ENCODE measurements around the gene KIF5C. TPM values are rescaled to one million over a fixed set of nuclear protein-coding genes. Genes with fewer than 3 reads are reported as not detected.

The KIF5C gene
- total and polyA plus RNA-seq, 2 of the 13 experiments (the other 11 are each of a cell fraction or from before 2014, with no cell fraction given), result 0.15 to 0.20 TPM

DNA sequence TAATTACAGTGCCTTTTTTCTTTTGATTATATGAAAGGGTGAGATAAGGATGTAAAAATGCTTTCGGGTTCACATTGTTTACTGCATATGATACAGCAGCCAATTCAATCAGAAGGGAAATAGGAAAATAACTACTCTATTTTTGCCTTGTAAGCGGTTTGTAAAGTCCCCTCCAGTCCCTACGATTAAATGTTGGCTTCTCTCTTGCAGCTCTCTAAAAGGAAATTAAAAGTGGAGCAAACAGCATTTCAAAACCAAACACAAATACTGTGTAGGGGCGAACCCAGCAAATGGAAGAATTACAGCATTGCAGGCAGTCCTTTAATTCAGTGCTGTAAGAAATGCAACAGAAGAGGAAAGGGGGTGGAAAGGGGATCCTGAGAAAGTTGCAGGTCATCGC, 182.4 kb downstream of the KIF5C start:
- Histone ChIP-seq H2AFZ (ENCODE audit: low read length) (no peak overlapping the region), H3K79me2 (ENCODE audit: insufficient read depth, low read length) (no peaks in the 10 kb centered on the region), H4K20me1 (ENCODE audit: insufficient read depth, low read length) (no peaks in the 10 kb centered on the region), H3K9ac (ENCODE audit: insufficient read depth, low read depth, low read length) (no peak overlapping the region), H3K4me3 (replicated peaks in 1 of 3; ENCODE audit: insufficient read depth in 1 of 3, low read depth in 2 of 3, low read length in 3 of 3) (no peak overlapping the region), H3K27ac (ENCODE audit: extremely low read length, insufficient read depth, low read length) (no peak overlapping the region), H3K27me3 (ENCODE audit: control insufficient read depth in 1 of 2, insufficient read depth in 2 of 2, low read length in 2 of 2) (0 out of 5 replicates have a peak, but pooled peaks cover 0 to 4% of the 10 kb centered on the region in 2 experiments), H3K9me3 (ENCODE audit: low read length) (no peaks in the 10 kb centered on the region), H3K4me2 (ENCODE audit: low read depth, low read length) (no peak overlapping the region), H3K4me1 (ENCODE audit: insufficient read depth, low read length) (no peaks in the 10 kb centered on the region), H3K36me3 (replicated peaks in 1 of 2; ENCODE audit: control insufficient read depth in 1 of 2, insufficient read depth in 2 of 2, low read length in 2 of 2) (no peaks in the 10 kb centered on the region)
- FAIRE-seq (no peak), ATAC-seq (no peak), DNase-seq (ENCODE audit: low spot score) (no peak)
- 17% methylated on average over 5 of the region's 5 CpGs for WGBS (ENCODE audit: low lambda C conversion rate)
- intact Hi-C loops (cut with micrococcal nuclease; ENCODE audit: unreplicated experiment), result no loop called here
- CTCF ChIA-PET (ENCODE audit: low intra/inter-chr PET ratio, low total read pairs), result no interaction called here
- POLR2A ChIA-PET, result no interaction called here
- in situ Hi-C loops (cut with HindIII; ENCODE audit: extremely low pct_ligation_motif_present, low pct_unique_long_range_greater_than_20kb), result no loop called here
- no TSS peak for BruUV-seq (replicated peaks)
- TF ChIP-seq, protein P1, sequence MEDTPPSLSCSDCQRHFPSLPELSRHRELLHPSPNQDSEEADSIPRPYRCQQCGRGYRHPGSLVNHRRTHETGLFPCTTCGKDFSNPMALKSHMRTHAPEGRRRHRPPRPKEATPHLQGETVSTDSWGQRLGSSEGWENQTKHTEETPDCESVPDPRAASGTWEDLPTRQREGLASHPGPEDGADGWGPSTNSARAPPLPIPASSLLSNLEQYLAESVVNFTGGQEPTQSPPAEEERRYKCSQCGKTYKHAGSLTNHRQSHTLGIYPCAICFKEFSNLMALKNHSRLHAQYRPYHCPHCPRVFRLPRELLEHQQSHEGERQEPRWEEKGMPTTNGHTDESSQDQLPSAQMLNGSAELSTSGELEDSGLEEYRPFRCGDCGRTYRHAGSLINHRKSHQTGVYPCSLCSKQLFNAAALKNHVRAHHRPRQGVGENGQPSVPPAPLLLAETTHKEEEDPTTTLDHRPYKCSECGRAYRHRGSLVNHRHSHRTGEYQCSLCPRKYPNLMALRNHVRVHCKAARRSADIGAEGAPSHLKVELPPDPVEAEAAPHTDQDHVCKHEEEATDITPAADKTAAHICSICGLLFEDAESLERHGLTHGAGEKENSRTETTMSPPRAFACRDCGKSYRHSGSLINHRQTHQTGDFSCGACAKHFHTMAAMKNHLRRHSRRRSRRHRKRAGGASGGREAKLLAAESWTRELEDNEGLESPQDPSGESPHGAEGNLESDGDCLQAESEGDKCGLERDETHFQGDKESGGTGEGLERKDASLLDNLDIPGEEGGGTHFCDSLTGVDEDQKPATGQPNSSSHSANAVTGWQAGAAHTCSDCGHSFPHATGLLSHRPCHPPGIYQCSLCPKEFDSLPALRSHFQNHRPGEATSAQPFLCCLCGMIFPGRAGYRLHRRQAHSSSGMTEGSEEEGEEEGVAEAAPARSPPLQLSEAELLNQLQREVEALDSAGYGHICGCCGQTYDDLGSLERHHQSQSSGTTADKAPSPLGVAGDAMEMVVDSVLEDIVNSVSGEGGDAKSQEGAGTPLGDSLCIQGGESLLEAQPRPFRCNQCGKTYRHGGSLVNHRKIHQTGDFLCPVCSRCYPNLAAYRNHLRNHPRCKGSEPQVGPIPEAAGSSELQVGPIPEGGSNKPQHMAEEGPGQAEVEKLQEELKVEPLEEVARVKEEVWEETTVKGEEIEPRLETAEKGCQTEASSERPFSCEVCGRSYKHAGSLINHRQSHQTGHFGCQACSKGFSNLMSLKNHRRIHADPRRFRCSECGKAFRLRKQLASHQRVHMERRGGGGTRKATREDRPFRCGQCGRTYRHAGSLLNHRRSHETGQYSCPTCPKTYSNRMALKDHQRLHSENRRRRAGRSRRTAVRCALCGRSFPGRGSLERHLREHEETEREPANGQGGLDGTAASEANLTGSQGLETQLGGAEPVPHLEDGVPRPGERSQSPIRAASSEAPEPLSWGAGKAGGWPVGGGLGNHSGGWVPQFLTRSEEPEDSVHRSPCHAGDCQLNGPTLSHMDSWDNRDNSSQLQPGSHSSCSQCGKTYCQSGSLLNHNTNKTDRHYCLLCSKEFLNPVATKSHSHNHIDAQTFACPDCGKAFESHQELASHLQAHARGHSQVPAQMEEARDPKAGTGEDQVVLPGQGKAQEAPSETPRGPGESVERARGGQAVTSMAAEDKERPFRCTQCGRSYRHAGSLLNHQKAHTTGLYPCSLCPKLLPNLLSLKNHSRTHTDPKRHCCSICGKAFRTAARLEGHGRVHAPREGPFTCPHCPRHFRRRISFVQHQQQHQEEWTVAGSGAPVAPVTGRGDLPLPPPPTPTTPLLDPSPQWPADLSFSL (CRISPR knock-in tag; IDR thresholded peaks at IDR 0.05), result no peak
- no peak for TF ChIP-seq NR2C2 (CRISPR knock-in tag; IDR thresholded peaks at IDR 0.05; ENCODE audit: borderline replicate concordance)
- no peak for TF ChIP-seq ZNF451 (CRISPR knock-in tag; IDR thresholded peaks at IDR 0.05)
- TF ChIP-seq, protein P2, sequence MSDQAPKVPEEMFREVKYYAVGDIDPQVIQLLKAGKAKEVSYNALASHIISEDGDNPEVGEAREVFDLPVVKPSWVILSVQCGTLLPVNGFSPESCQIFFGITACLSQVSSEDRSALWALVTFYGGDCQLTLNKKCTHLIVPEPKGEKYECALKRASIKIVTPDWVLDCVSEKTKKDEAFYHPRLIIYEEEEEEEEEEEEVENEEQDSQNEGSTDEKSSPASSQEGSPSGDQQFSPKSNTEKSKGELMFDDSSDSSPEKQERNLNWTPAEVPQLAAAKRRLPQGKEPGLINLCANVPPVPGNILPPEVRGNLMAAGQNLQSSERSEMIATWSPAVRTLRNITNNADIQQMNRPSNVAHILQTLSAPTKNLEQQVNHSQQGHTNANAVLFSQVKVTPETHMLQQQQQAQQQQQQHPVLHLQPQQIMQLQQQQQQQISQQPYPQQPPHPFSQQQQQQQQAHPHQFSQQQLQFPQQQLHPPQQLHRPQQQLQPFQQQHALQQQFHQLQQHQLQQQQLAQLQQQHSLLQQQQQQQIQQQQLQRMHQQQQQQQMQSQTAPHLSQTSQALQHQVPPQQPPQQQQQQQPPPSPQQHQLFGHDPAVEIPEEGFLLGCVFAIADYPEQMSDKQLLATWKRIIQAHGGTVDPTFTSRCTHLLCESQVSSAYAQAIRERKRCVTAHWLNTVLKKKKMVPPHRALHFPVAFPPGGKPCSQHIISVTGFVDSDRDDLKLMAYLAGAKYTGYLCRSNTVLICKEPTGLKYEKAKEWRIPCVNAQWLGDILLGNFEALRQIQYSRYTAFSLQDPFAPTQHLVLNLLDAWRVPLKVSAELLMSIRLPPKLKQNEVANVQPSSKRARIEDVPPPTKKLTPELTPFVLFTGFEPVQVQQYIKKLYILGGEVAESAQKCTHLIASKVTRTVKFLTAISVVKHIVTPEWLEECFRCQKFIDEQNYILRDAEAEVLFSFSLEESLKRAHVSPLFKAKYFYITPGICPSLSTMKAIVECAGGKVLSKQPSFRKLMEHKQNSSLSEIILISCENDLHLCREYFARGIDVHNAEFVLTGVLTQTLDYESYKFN (CRISPR knock-in tag; conservative IDR thresholded peaks at IDR 0.05), result no peak
- no peak for TF ChIP-seq ZFP41 (CRISPR knock-in tag; IDR thresholded peaks at IDR 0.05; ENCODE audit: borderline replicate concordance)
- TF ChIP-seq MTF2 (CRISPR knock-in tag; IDR thresholded peaks at IDR 0.05; ENCODE audit: borderline replicate concordance), result no peak
- TF ChIP-seq SSRP1 (CRISPR knock-in tag; IDR thresholded peaks at IDR 0.05), result no peak
- TF ChIP-seq ZNF598 (CRISPR knock-in tag; IDR thresholded peaks at IDR 0.05; ENCODE audit: borderline replicate concordance), result no peak
- no peak for TF ChIP-seq TAF1 (CRISPR knock-in tag; IDR thresholded peaks at IDR 0.05)
- TF ChIP-seq, protein P3, sequence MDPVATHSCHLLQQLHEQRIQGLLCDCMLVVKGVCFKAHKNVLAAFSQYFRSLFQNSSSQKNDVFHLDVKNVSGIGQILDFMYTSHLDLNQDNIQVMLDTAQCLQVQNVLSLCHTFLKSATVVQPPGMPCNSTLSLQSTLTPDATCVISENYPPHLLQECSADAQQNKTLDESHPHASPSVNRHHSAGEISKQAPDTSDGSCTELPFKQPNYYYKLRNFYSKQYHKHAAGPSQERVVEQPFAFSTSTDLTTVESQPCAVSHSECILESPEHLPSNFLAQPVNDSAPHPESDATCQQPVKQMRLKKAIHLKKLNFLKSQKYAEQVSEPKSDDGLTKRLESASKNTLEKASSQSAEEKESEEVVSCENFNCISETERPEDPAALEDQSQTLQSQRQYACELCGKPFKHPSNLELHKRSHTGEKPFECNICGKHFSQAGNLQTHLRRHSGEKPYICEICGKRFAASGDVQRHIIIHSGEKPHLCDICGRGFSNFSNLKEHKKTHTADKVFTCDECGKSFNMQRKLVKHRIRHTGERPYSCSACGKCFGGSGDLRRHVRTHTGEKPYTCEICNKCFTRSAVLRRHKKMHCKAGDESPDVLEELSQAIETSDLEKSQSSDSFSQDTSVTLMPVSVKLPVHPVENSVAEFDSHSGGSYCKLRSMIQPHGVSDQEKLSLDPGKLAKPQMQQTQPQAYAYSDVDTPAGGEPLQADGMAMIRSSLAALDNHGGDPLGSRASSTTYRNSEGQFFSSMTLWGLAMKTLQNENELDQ (CRISPR knock-in tag; IDR thresholded peaks at IDR 0.05; ENCODE audit: borderline replicate concordance), result no peak
- TF ChIP-seq ATF7-NPFF (CRISPR knock-in tag; IDR thresholded peaks at IDR 0.05; ENCODE audit: low read depth), result no peak
- TF ChIP-seq RARG (CRISPR knock-in tag; IDR thresholded peaks at IDR 0.05; ENCODE audit: low read depth), result no peak
- no peak for TF ChIP-seq MBD4 (IDR thresholded peaks at IDR 0.05; ENCODE audit: borderline replicate concordance, low read length)
- TF ChIP-seq DNMT3B (CRISPR knock-in tag; conservative IDR thresholded peaks at IDR 0.05), result no peak
